Measurements from ENCODE around the gene NDUFS7.

NDUFS7 gene

DNA sequence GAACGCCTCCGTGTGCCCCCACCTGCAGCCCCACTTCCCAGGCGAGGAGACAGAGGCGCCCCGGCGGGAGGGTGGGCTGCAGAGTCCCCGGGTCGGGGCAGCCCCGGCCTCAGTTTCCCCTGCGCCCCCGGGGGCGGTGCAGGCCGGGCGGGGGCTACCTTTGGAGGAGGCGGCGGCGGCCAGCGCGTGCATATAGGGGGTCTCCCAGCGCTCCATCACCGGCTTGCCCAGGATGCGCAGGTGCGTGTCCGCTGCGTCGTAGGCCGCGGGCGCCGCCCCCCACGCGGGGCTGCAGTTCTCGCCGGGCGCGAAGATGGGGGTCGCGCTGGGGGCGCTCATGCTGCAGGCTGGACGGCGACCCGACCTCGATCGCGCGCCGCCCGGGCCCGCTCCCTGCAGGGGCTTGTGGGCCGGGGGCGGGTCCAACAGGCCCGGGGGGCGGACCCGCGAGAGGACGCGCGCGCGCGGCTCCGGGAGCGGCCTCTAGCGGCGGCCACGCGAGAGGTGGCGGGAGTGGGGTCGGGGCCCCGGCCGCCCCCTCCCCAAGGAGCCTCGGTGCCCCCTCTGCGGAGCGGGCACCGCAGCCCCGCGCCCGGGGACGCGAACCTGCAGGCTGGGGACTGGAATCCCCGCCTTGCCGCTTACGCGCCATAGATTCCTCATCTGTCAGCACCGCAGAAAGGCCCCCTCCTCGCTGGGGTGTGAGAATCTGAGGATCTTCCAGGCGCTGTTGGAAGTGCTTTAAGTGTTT is 17.6 kb downstream of the NDUFS7 start, which contains the start of gene GAMT:
Gene GAMT, minus strand, starts transcription at position 405 of the 751 bp plus-strand sequence. Its CDS starts 66 bp downstream, at position 339.
- DNase-seq (ENCODE audit: low read depth): peak; percentile 41

DNA sequence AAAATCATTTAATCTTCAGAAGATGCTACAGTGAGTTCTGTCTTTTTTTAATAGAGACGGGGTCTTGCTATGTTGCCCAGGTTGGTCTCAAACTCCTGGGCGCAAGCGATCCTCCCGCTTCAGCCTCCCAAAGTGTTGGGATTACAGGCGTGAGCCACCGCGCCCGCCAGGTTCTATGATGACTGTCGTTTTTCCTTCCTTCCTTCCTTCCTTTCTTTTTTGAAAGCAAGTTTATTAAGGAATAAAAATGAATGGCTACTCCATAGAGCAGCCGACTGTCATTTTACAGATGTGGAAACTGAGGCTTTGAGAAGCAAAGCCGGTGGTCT is 18.1 kb downstream of the NDUFS7 start:
- no peak for DNase-seq (ENCODE audit: low read depth)

DNA sequence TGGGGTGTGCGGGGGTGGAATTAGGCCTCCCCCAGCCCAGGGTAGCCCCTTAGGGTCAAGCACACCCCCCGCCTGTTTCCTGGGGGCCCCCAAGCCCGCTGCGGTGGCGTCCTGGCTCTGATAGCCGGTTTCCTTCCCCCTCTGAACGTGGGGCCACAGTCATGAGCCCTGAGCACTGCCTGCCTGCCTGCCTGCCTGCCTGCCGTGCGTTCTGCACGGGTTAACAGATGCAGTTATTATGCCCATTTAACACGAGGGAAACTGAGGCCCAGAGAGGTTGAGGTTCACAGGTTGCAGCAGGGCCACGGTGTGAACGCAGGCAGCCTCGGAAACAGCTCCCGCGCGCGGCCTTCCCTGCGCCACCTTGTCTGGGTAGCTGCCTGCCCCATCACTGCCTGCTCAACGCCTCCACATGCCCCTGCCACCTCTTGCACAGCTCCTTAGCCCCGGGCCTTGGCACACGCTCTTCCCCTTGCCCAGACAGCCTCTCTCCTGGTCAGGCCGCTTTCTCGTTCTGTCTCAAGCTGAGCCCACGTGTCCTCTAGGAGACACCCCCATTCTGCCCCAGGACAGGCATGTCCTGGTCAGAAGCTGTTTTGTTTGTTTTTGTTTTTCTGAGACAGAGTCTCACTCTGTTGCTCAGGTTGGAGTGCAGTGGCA is 18.8 kb downstream of the NDUFS7 start:
- no peak for DNase-seq (ENCODE audit: low read depth)

DNA sequence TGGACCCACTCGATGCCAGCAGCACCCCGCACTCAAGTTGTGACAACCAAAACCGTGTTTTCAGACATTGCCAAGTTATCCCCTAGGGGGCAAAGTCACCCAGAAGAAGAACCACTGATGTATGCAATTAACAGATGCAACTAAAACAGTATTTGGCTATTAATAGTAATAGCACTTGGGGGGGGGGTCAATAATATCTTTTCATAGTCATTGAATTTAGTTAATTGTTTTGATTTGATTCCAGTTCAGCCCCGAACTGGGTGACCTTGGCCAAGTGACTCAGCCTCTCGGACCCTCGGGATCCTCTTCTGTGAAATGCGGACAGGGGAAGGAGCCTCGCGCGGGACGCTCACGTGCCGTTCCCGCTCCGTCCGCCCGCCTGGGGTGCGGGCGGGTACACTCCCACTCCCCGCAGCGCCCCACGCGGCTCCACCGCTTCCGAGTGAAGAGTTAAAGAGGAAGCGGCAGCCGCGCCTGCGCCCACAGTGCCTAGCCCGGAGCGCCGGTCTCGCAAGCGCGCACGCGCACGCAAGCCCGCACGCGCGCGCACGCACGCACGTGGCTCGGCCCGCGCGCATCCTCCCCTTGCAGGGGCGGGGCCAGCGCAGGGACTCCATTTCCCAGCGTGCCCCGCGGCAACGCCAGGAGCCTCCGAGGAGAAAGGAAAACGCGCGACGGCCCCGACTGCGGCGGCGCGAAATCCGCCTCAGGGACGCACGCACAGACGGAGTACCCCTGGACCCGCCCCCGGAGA is 23.2 kb downstream of the NDUFS7 start:
- peak; percentile 99 for DNase-seq (ENCODE audit: low read depth)

DNA sequence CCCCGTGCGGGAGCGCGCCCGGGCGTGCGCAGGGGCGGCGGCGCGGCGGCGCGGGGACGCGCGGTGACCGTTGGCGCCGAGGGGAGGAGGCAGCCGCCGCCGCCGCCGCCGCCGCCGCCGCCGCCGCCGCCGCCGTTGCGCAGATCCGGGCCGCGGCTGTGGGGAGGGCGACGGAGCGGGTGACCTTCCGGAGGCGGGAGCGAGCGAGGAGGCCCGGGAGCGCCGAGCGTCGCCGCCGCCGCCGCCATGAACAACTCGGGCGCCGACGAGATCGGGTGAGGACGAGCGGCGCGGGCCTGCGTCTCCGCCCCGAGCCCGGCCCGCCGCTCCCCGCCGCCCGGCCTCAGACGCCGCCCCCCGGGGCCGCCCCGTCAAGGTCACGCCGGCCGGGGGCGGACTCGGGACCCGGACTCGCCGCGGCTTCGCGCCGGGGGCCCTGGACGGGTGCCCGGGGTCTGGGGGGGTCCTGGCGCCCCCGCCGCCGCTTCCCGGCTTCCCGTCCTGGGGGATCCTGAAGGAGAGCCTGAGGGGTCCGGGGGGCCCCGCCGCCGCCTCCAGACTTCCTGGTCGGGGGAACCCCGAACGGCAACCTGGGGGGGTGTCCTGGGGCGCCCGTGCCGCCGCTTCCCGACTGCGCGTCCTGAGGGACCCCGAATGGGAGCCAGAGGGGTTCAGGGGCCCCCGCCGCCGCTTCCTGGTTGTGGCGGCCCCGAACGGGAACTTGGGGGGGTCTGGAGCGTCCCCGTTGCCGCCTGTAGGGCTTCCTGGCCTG is 24.0 kb downstream of the NDUFS7 start, which contains the start of gene DAZAP1:
Gene DAZAP1, plus strand, starts transcription at position 59 of the 772 bp plus-strand sequence. Its CDS starts 188 bp downstream, at position 247.
- DNase-seq (ENCODE audit: low read depth): peak; percentile 19

DNA sequence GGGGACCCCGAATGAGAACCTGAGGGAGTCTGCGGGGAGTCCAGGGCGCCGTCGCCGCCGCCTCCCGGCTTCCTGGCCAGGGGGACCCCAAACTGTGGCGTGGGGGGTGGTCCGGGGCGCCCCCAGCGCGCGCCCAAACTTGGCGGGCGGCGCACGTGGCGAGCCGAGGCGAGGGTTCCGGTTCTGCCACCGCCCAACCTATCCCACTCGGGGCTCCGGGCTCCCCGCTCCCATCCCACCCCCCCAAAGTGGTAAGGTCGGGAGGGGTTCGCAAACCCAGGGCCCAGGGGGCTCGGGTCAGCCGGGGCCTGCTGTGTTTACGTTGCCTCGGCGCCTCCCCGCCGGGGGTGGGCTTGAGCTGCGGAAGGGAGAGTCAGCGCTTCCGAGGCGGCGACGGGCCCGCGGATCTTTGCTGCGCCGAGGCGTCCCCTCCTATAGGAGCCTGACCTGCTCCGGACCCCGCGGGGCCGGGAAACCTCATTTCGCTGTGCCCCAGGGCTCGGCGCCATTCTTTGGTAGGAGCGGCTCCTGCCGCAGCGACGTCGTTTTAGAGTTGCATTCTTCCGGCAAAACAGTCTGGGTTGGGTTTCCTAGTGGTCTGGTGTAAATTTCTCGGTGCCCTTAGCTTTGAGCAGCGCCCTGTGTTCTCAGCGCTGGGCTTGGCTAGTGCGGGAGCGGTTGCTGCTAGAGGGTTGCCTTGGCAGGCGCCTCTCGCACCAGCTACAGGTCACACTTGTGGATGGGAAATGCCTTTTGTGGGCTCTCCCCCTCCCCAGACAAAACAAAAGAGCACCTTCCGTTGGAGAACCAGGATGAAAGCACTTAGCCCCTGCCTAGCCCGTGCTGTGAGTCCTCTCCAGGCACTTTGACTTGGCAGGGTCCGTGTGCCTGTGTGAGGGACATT is 24.8 kb downstream of the NDUFS7 start:
- DNase-seq (ENCODE audit: low read depth): peak; percentile 45

DNA sequence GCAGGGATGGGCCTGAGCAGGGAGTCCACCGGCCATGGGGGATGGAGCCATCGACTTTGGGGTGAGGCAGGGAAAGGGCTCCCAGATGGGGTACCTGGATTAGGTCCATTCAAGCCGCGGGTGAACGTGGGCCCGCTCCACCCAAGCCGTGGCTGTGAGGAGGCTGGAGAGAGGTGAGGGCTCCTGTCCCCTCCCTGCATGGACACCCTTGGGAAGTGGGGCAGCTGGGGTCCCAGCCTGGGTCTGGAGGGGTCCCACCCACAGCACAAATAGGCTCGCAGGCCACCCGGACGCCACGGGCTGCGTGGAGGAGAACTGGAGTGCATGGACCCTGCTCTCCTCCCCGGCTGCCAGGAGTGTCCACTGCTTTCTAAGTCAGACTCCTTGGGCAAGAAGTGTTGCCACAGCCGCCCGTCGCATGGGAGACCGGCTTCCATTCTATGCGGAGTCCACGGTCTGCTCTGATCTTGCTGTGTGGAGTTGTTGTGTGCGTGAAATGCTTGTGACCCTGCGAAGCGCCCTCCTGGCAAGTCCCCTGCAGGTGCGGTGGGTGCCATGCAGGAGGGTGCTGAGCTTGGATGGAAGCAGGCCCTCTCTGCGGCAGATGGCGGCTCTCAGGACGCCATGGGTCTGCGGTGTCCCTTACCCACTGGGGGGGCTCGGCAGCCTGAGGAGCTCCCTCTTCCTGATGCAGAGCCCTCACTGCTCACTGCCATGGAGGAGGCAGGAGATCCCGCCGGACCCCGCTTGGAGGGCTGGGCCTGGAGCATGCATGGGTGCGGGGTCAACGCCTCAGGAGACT is 25.7 kb downstream of the NDUFS7 start:
- no peak for DNase-seq (ENCODE audit: low read depth)

DNA sequence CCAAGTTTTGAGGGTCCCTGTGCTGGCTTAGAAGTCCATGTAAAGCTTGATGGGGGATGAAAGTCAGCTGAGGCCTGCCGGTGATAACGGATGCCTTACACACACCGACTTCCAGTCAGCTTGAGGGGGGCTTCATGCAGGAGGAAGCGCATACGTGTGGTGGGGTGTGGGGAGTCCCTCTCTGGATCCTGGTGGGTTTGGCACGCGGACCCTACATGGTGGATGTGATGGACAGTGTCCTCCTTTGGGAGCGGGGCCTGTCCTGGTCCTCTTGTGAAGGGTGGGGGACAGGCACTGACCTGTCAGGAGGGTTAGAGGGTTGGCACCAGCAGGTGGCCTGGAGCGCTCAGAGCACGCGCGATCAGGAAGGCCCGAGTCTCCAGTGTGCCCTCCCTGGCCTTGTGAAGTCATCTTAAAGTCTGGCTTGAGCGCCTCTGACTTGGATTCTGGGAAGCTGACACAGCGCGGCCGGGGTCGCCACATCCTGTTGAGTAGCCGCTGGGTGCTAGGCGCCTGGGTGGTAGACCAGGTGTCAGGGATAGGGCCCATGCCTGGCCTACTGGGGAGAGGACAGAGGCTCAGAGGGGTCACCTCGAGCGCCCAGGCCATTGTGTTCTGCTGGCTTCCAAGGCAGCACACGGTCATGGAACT is 26.6 kb downstream of the NDUFS7 start:
- DNase-seq (ENCODE audit: low read depth): no peak

DNA sequence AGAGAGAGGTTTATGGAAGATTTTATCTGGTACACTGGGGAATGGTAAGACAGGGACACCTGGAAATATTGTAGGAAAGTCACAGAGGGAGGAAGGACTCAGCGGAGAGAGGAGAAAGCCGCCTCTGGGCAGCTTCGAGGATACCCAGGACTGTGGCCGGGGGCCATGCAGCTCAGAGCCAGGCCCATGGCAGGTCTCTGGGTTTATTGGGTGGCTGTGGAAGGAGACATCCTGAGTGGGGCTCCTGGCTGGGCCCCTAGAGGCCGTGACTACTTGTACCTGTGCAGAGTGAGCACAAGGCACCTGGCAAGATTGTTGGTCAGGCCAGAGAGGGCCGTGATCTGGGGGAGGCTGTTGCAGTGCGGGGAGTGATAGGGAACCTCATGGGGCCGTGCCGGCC is 27.1 kb downstream of the NDUFS7 start:
- no peak for DNase-seq (ENCODE audit: low read depth)

DNA sequence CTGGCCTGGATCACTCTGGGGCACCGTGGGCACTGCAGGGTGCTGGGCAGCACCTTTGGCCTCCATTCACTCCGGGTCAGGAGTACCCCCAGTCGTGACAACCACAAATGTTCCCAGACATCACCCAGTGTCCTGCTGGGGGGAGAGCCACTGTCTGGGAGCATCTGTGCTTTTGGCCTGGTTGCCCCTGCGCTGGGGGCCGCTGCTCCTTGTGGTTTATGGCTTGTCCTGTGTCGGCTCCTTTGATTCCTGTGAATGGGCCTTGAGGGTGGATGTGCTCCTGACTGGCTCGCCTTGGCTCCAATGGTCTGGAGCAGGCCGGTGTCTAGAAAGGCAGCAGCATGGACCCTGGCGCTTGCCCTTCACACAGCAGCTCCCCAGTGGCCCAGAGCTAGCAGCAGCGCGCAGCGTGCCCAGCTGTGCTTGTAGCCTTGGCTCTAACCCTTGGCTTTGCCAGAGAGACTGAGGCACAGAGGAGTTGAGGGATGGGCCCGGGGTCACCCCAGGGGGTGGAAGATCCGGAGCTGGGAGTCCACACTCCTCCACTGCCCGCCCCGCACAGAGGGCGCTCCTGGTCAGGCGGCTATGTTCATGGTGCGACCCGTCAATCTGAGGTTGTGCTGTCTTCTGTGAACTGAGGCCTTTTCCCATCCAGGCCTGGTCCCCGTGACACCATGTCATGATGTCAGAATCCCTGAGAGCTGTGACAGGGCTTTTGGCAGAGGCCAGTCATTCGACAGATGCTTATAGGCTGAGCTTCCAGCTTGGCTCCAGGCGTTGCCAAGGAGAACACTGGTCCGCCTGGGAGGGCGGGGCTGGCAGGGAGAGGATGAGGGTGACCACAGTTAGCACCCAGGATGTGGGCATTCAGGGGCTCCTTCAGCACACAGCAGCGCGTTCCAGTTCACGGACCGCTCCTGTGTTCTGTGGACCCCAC is 27.8 kb downstream of the NDUFS7 start:
- DNase-seq (ENCODE audit: low read depth): no peak

DNA sequence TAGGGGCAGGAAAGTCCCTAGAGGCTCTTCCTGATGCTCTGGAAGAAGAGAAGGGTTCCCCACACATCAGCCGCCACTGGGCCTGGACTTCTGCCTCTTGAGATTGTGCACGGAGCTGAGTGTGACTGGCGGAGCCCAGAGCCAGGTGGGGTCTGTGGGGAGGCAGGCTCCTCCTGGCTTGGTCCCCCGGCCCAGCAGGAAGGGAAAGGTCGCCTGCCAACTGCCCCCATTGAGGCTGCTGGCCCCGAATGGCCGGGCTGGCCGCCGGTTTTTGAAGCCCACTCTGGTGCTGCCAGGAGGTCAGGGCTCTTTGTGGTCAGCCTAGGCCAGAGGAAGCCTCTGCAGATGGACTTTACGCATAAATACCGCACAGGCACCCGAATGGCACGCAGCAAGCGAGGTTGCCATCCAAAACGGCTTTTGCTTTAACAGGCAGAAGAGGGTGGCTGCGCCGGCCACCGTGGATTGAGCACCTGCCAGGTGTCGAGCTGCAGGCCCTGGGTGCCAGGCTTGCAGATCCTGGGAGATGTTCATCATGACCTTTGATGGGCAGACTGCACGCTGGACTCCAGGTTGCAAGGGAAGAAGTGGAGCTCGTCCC is 28.7 kb downstream of the NDUFS7 start:
- DNase-seq (ENCODE audit: low read depth): no peak

DNA sequence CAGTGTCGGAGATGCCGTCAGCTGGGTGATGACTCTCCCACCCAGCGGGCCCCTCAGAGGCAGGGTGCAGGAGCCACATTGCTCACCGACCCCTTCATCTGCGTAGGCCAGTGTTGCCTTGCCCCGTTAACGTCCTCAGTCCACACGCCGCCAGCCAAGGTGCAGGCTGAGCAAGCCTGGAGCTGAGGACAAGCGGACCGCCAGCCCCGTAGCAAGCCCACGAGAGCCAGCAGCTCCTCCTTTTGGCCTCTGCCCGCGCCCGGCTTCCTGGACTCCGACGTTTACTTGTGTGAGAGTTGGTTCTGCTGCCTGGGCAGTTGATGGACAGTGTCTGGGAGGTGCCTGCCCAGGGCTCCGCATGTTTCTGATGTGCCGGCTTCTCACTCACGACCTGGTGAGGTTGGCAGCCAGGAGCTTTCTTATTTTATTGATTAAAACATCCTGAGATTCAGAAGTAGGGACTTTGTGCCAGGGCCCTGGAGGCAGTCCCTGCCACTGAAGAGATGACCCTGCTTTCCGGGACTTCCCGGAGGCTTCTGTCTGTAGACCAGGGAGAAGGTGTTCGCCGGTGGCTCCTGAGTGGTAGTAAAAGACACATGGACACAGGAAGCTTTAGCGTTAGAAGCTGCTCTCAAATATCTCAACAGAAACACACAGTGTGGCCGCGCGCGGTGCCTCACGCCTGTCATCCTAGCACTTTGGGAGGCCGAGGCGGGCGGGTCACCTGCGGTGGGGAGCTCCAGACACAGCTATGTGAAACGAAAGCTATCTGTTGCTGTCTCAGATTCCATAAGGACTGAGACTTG is 29.5 kb downstream of the NDUFS7 start:
- DNase-seq (ENCODE audit: low read depth): no peak

DNA sequence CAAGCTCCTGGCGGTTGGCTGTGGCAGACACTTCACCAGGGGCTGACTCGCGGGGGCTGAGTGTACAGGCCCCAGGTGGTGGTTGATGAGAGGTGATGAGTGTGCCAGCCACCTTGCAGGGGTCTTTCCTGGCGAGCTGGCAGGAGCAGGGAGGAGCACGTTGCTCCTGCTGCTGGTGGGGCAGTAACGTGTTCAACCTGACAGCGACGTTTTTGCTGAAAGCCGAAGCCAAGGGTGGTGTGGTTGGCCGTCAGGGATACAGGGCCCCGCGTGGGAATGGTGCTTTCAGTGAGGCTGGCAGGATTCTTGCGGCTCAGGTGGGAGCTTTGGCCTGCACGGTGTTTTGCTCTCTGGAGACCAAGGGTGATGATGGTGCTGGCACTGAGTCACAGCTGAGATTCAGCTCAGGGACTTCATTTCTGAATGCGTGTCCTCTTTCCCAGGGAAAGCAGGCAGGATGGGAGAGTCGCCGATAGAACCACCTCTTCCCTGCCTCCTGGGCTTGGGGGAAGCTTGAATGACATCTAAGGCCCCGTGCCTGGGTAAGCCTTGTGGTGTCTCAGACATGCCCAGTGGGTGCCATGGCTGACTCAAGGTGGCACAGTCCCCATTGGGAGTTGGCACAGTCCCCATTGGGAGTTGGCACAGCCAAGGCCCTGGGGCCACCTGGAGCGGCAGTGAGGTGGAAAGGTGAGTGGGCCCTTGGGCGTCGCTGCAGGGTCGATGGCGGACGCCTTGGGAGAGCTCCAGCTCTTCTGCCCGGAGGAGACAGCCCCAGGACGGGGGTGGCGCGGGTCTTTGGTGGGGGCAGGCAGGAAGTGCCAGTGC is 32.5 kb downstream of the NDUFS7 start:
- DNase-seq (ENCODE audit: low read depth): no peak

DNA sequence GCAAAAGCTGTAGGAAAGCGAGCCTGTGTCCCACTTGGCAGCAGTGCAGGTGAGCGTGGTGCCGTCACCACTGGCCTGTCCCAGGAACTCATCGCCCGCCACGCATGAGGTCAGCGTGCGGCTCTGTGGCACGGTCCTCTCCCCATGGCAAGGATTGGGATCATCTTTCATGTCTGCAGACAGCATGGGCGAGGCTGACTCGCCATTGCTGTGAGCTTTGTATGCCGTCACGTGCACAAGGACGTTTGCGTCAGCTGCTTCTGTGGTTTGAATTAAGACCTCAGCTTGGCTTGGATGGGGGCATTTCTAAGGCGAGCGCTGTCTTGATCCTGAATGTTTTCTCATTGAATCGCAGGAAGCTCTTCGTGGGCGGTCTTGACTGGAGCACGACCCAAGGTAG is 33.4 kb downstream of the NDUFS7 start:
- no peak for DNase-seq (ENCODE audit: low read depth)

DNA sequence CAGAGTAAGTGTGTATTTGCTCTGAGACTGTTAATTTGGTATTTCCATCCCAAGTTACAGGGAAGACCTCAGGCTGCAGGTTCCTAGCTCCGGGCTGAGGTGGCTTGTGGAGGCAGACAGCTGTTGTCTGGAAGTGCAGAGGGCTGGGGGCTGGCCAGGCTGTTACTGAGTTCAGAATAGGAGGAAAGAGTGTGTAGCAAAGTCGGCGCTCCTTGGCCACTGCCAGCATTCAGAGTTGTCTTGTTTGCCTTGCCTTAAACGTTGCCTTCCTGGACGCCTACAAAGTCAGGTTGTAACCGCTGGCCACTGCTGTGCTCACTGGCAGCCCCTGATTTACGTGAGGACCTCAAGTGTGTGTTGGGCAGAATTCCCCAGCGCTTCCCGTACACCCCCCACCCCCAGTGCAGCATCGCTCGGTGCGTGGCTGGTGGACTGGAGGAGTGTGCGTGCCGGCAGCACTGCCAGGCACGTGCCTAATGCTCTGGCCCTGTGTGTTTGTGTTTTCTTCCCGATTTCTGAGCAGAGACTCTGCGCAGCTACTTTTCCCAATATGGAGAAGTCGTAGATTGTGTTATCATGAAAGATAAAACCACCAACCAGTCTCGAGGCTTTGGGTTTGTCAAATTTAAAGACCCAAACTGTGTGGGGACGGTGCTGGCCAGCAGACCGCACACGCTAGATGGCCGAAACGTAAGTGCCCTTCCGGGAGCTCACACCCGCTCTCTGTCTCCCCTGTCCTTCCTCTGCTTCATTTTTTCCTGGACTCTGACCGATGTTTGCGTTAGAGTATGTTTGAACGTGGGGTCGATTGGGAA is 34.2 kb downstream of the NDUFS7 start:
- no peak for DNase-seq (ENCODE audit: low read depth)

DNA sequence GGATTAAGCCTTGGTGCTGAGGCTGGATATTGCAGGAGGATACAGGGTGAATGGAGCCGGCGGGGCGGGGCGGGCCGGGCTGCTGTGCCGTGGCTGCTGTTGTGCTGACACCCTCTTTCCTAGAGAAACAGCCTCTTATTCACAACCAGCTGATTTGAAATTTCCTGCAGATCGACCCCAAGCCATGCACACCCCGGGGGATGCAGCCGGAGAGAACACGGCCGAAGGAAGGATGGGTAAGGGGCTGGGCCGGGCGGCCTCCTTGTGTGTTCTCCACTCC is 34.7 kb downstream of the NDUFS7 start:
- no peak for DNase-seq (ENCODE audit: low read depth)

All from activated T-cell treated with anti-CD3 and anti-CD28 coated beads for 24 hours (primary cell).